Measurements from ENCODE around the gene ABAT. TPM values are rescaled to one million over a fixed set of nuclear protein-coding genes. Genes with fewer than 3 reads are reported as not detected.

Gene ABAT
- total and polyA plus RNA-seq, 2 donors from 2014 or later, result 9.6 to 34.0 TPM

- H3K9me3 ChIP-seq (ENCODE audit: control insufficient read depth in 2 of 3, insufficient read depth in 1 of 3, low read length in 3 of 3), result no peaks in the 10 kb centered on the region
- H3K27me3 ChIP-seq (ENCODE audit: control insufficient read depth, insufficient read depth, low read length), result no peaks in the 10 kb centered on the region
- peaks cover 0 to 26% (median 8%) of the 10 kb centered on the region in 3 donors for H3K36me3 ChIP-seq (ENCODE audit: control insufficient read depth in 2 of 3, insufficient read depth in 3 of 3, low read length in 3 of 3)
- intact Hi-C loops (cut with DNase I), result no loop called here
- no peak for FAIRE-seq
- H3K4me3 ChIP-seq (ENCODE audit: low read length in 3 of 3), result no peak overlapping the region
- H3K27ac ChIP-seq (ENCODE audit: low read depth in 2 of 2, low read length in 2 of 2), result no peak overlapping the region
- TF ChIP-seq CTCF (IDR thresholded peaks at IDR 0.05; ENCODE audit: borderline replicate concordance, extremely low read depth, insufficient read depth), result no peak
- no peak for DNase-seq
- no peak overlapping the region for H3K9ac ChIP-seq (ENCODE audit: low read length in 3 of 3)
- no peaks in the 10 kb centered on the region for H3K4me1 ChIP-seq (ENCODE audit: control insufficient read depth in 2 of 3, insufficient read depth in 2 of 3, low read depth in 1 of 3, low read length in 3 of 3)
These were observed 79.1 kb downstream of the ABAT start for GRCh38 chr16:8753416-8754054.

- Histone ChIP-seq H3K9me3 (ENCODE audit: control insufficient read depth in 2 of 3, insufficient read depth in 1 of 3, low read length in 3 of 3) (no peaks in the 10 kb centered on the region), H3K27me3 (ENCODE audit: control insufficient read depth, insufficient read depth, low read length) (no peaks in the 10 kb centered on the region), H3K4me1 (ENCODE audit: control insufficient read depth in 2 of 3, insufficient read depth in 2 of 3, low read depth in 1 of 3, low read length in 3 of 3) (no peaks in the 10 kb centered on the region), H3K9ac (ENCODE audit: low read length in 3 of 3) (no peak overlapping the region), H3K4me3 (ENCODE audit: low read length in 3 of 3) (no peak overlapping the region), H3K27ac (ENCODE audit: low read depth in 2 of 2, low read length in 2 of 2) (no peak overlapping the region), H3K36me3 (ENCODE audit: control insufficient read depth in 2 of 3, insufficient read depth in 3 of 3, low read length in 3 of 3) (peaks cover 0 to 17% (median 8%) of the 10 kb centered on the region in 3 donors)
- DNase-seq (no peak), FAIRE-seq (no peak)
- TF ChIP-seq CTCF (IDR thresholded peaks at IDR 0.05; ENCODE audit: borderline replicate concordance, extremely low read depth, insufficient read depth), result no peak
- intact Hi-C loops (cut with DNase I), result no loop called here
These were observed 82.3 kb downstream of the ABAT start for GRCh38 chr16:8756755-8757154.

GRCh38 chr16:8758022-8758421 lies 83.6 kb downstream of the ABAT start:
- FAIRE-seq (no peak), DNase-seq (no peak)
- TF ChIP-seq CTCF (IDR thresholded peaks at IDR 0.05; ENCODE audit: borderline replicate concordance, extremely low read depth, insufficient read depth), result no peak
- no peaks in the 10 kb centered on the region for H3K9me3 ChIP-seq (ENCODE audit: control insufficient read depth in 2 of 3, insufficient read depth in 1 of 3, low read length in 3 of 3)
- no peaks in the 10 kb centered on the region for H3K4me1 ChIP-seq (ENCODE audit: control insufficient read depth in 2 of 3, insufficient read depth in 2 of 3, low read depth in 1 of 3, low read length in 3 of 3)
- no peaks in the 10 kb centered on the region for H3K27me3 ChIP-seq (ENCODE audit: control insufficient read depth, insufficient read depth, low read length)
- intact Hi-C loops (cut with DNase I), result no loop called here
- H3K9ac ChIP-seq (ENCODE audit: low read length in 3 of 3), result no peak overlapping the region
- no peak overlapping the region for H3K27ac ChIP-seq (ENCODE audit: low read depth in 2 of 2, low read length in 2 of 2)
- H3K4me3 ChIP-seq (ENCODE audit: low read length in 3 of 3), result no peak overlapping the region
- peaks cover 0 to 17% (median 8%) of the 10 kb centered on the region in 3 donors for H3K36me3 ChIP-seq (ENCODE audit: control insufficient read depth in 2 of 3, insufficient read depth in 3 of 3, low read length in 3 of 3)

DNA sequence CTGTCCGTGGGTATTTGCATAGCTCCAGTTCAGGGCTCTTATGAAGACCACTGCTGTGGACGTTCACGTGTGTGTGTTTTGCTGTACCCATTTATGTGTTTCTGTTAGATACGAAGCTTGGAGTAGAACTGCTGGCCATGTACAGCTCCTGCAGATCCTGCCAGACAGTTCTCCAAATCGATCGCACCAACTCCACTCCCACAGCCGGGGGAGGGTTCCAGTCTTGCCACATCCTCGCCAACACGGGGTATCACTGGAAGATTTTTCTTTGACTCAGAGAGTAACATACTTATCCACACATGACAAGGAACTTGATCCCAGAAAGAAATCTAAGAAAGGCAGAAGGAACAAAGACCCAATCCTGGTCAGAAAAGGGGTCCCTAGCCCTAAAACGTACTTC lies 85.6 kb downstream of the ABAT start:
- Histone ChIP-seq H3K4me3 (ENCODE audit: low read length in 3 of 3) (no peak overlapping the region), H3K27ac (ENCODE audit: low read depth in 2 of 2, low read length in 2 of 2) (no peak overlapping the region), H3K9ac (ENCODE audit: low read length in 3 of 3) (no peak overlapping the region), H3K4me1 (ENCODE audit: control insufficient read depth in 2 of 3, insufficient read depth in 2 of 3, low read depth in 1 of 3, low read length in 3 of 3) (no peaks in the 10 kb centered on the region), H3K9me3 (ENCODE audit: control insufficient read depth in 2 of 3, insufficient read depth in 1 of 3, low read length in 3 of 3) (no peaks in the 10 kb centered on the region), H3K36me3 (ENCODE audit: control insufficient read depth in 2 of 3, insufficient read depth in 3 of 3, low read length in 3 of 3) (peaks cover 0 to 14% (median 8%) of the 10 kb centered on the region in 3 donors), H3K27me3 (ENCODE audit: control insufficient read depth, insufficient read depth, low read length) (no peaks in the 10 kb centered on the region)
- no peak for TF ChIP-seq CTCF (IDR thresholded peaks at IDR 0.05; ENCODE audit: borderline replicate concordance, extremely low read depth, insufficient read depth)
- no peak for FAIRE-seq
- no peak for DNase-seq
- intact Hi-C loops (cut with DNase I), result no loop called here
